Measurements from ENCODE around the gene FADS3. TPM values are rescaled to one million over a fixed set of nuclear protein-coding genes. Genes with fewer than 3 reads are reported as not detected.

The FADS3 gene
- total RNA-seq, 1 experiment from 2014 or later, result 67.9 TPM

- no peaks in the 10 kb centered on the region for H3K27me3 ChIP-seq (ENCODE audit: low read length)
- ATAC-seq, result no peak
- H3K79me2 ChIP-seq (ENCODE audit: low read length), result no peaks in the 10 kb centered on the region
- no TSS peak for BruUV-seq (replicated peaks)
- H2AFZ ChIP-seq (ENCODE audit: low read length), result no peak overlapping the region
- no peak overlapping the region for H3K4me2 ChIP-seq (ENCODE audit: low read length)
- TF ChIP-seq EZH2 (IDR thresholded peaks at IDR 0.05; ENCODE audit: low read length, unreplicated experiment) (no peak), CTCF (conservative IDR thresholded peaks at IDR 0.05; ENCODE audit: low read depth, low read length) (no peak), EZH2phosphoT487 (IDR thresholded peaks at IDR 0.05; ENCODE audit: borderline replicate concordance, low read length) (no peak)
- H3K9ac ChIP-seq (ENCODE audit: low read length), result no peak overlapping the region
- H3K9me2 ChIP-seq (replicated peaks; ENCODE audit: low read length), result no peaks in the 10 kb centered on the region
- no peak overlapping the region for H3K27ac ChIP-seq (ENCODE audit: low read length)
- no peaks in the 10 kb centered on the region for H4K20me1 ChIP-seq (ENCODE audit: low read length)
- H3K4me1 ChIP-seq (ENCODE audit: insufficient read depth, low read length), result no peaks in the 10 kb centered on the region
- H3K36me3 ChIP-seq (ENCODE audit: low read depth, low read length), result no peaks in the 10 kb centered on the region
- no peaks in the 10 kb centered on the region for H3K9me3 ChIP-seq (ENCODE audit: low read length)
- intact Hi-C loops (cut with micrococcal nuclease), result no loop called here
- no peaks in the 10 kb centered on the region for H3F3A ChIP-seq (ENCODE audit: low read length, unreplicated experiment)
- no peak for DNase-seq
- no peak overlapping the region for H3K4me3 ChIP-seq (ENCODE audit: low read length)
- ChIA-PET POLR2A (ENCODE audit: unreplicated experiment) (no interaction called here), CTCF (no interaction called here)
Observed at GRCh38 chr11:61924064-61924455, 32.7 kb upstream of the FADS3 start.

GRCh38 chr11:61923166-61924063 is 32.1 kb upstream of the FADS3 start:
- peak; percentile 34 for ATAC-seq
- H3K36me3 ChIP-seq (ENCODE audit: low read depth, low read length), result no peaks in the 10 kb centered on the region
- H3K27me3 ChIP-seq (ENCODE audit: low read length), result peaks cover 3% of the 10 kb centered on the region; the same call in 1 of the 2 replicates
- H3K4me2 ChIP-seq (ENCODE audit: low read length), result no peak overlapping the region
- no peaks in the 10 kb centered on the region for H3K9me2 ChIP-seq (replicated peaks; ENCODE audit: low read length)
- BruUV-seq (replicated peaks), result no TSS peak
- no peaks in the 10 kb centered on the region for H3K9me3 ChIP-seq (ENCODE audit: low read length)
- DNase-seq, result no peak
- no peaks in the 10 kb centered on the region for H3K79me2 ChIP-seq (ENCODE audit: low read length)
- H3F3A ChIP-seq (ENCODE audit: low read length, unreplicated experiment), result no peaks in the 10 kb centered on the region
- H3K4me1 ChIP-seq (ENCODE audit: insufficient read depth, low read length), result no peaks in the 10 kb centered on the region
- H3K27ac ChIP-seq (ENCODE audit: low read length), result no peak overlapping the region
- H3K4me3 ChIP-seq (ENCODE audit: low read length), result no peak overlapping the region
- no peaks in the 10 kb centered on the region for H4K20me1 ChIP-seq (ENCODE audit: low read length)
- H2AFZ ChIP-seq (ENCODE audit: low read length), result no peak overlapping the region
- CTCF ChIA-PET, result interaction anchor here (0.6 kb wide), 1 partner anchor 127 kb away, joined by 3 read pairs; no protein-coding TSS in a partner anchor
- TF ChIP-seq CTCF (conservative IDR thresholded peaks at IDR 0.05; ENCODE audit: low read depth, low read length), result no peak
- POLR2A ChIA-PET (ENCODE audit: unreplicated experiment), result interaction anchor here (0.6 kb wide), 1 partner anchor 698 kb away, joined by 4 read pairs; the partner anchor contains the start of gene B3GAT3
- intact Hi-C loops (cut with micrococcal nuclease), result no loop called here
- no peak overlapping the region for H3K9ac ChIP-seq (ENCODE audit: low read length)

- Histone ChIP-seq H3K36me3 (ENCODE audit: low read depth, low read length) (no peaks in the 10 kb centered on the region), H3F3A (ENCODE audit: low read length, unreplicated experiment) (no peaks in the 10 kb centered on the region), H3K9me3 (ENCODE audit: low read length) (no peaks in the 10 kb centered on the region), H3K4me3 (ENCODE audit: low read length) (no peak overlapping the region), H3K27me3 (ENCODE audit: low read length) (peaks cover 9% of the 10 kb centered on the region; the same call in 1 of the 2 replicates), H3K27ac (ENCODE audit: low read length) (no peak overlapping the region), H3K9ac (ENCODE audit: low read length) (no peak overlapping the region), H2AFZ (ENCODE audit: low read length) (no peak overlapping the region), H3K9me2 (replicated peaks; ENCODE audit: low read length) (no peaks in the 10 kb centered on the region), H4K20me1 (ENCODE audit: low read length) (no peaks in the 10 kb centered on the region), H3K4me1 (ENCODE audit: insufficient read depth, low read length) (no peaks in the 10 kb centered on the region), H3K4me2 (ENCODE audit: low read length) (no peak overlapping the region), H3K79me2 (ENCODE audit: low read length) (no peaks in the 10 kb centered on the region)
- intact Hi-C loops (cut with micrococcal nuclease), result no loop called here
- no TSS peak for BruUV-seq (replicated peaks)
- TF ChIP-seq EZH2 (IDR thresholded peaks at IDR 0.05; ENCODE audit: low read length, unreplicated experiment), result no peak
- ChIA-PET CTCF (no interaction called here), POLR2A (ENCODE audit: unreplicated experiment) (no interaction called here)
- ATAC-seq, result no peak
- DNase-seq, result no peak
Observed at GRCh38 chr11:61922539-61922938, 31.2 kb upstream of the FADS3 start.
